CD4-positive, alpha-beta T cell (primary cell): ENCODE results near the gene GABARAP. TPM values are rescaled to one million over a fixed set of nuclear protein-coding genes. Genes with fewer than 3 reads are reported as not detected.

ENCODE experiments used
- ATAC-seq: fragments of 200-7000 bp; cut with Tn5 transposase; one replicate; pipeline ENCODE4 v1.10.0; 2022; ENCODE audit warnings: mild to moderate bottlenecking; ENCODE audit not compliant: poor library complexity
- CTCF ChIA-PET: fragments of 350-600 bp; sonication (Branson Sonifier 250); formaldehyde crosslinking; loops from one replicate; lab custom pipeline; 2021; ENCODE audit warnings: antibody characterized with exemption, inconsistent platforms; lab: Charles Lee
- POLR2A ChIA-PET: fragments of 350-600 bp; sonication (Branson Sonifier 250); formaldehyde crosslinking; loops from one replicate; lab custom pipeline; 2021; ENCODE audit warnings: antibody characterized with exemption, inconsistent platforms; lab: Charles Lee
- DNase-seq, 14 experiments: peaks; one replicate each; pipeline ENCODE4 v3.0.0-alpha.2; 2013 to 2020; ENCODE audit warnings: mixed read lengths in 2 of 14
- H3K27ac ChIP-seq, 2 donors: one replicate each; pipeline versions ENCODE4 v1.5.1 to v1.7.0; 2013; ENCODE audit warnings: low read length in 2 of 2, low read depth in 1 of 2, mild to moderate bottlenecking in 1 of 2
- H3K27me3 ChIP-seq, 2 experiments: 1 replicate in 1 of 2; 2 replicates in 1 of 2; pipeline versions ENCODE4 v1.6.1 to v1.7.0; 2013; ENCODE audit warnings: low read length in 2 of 2, control low read depth in 1 of 2, mild to moderate bottlenecking in 1 of 2, moderate library complexity in 1 of 2; ENCODE audit not compliant: insufficient read depth in 2 of 2, control insufficient read depth in 1 of 2
- H3K36me3 ChIP-seq: one replicate; pipeline ENCODE4 v1.6.1; 2013; ENCODE audit warnings: low read length, control low read depth; ENCODE audit not compliant: insufficient read depth
- H3K4me1 ChIP-seq: one replicate; pipeline ENCODE4 v1.6.1; 2013; ENCODE audit warnings: low read length, control low read depth; ENCODE audit not compliant: insufficient read depth
- H3K4me3 ChIP-seq: one replicate; pipeline ENCODE4 v1.5.1; 2013; ENCODE audit warnings: mild to moderate bottlenecking, low read length, moderate library complexity
- H3K9me3 ChIP-seq, 2 experiments: 1 replicate in 1 of 2; 2 replicates in 1 of 2; pipeline versions ENCODE4 v1.6.1 to v1.7.0; 2013; ENCODE audit warnings: low read length in 2 of 2, mild to moderate bottlenecking in 2 of 2, control low read depth in 1 of 2, moderate library complexity in 1 of 2; ENCODE audit not compliant: control insufficient read depth in 1 of 2, insufficient read depth in 1 of 2
- H3K27ac Mint-ChIP-seq: one replicate; pipeline ENCODE4 v1.8.0; 2020; ENCODE audit warnings: mixed read lengths
- H3K27me3 Mint-ChIP-seq: one replicate; pipeline ENCODE4 v1.8.0; 2021; ENCODE audit warnings: mixed read lengths
- H3K36me3 Mint-ChIP-seq: one replicate; pipeline ENCODE4 v1.8.0; 2021; ENCODE audit warnings: low read depth, mixed read lengths
- H3K4me1 Mint-ChIP-seq: one replicate; pipeline ENCODE4 v1.8.0; 2021; ENCODE audit warnings: low read depth, mixed read lengths
- H3K4me3 Mint-ChIP-seq: one replicate; pipeline ENCODE4 v1.8.0; 2020; ENCODE audit warnings: mild to moderate bottlenecking, mixed read lengths
- H3K9me3 Mint-ChIP-seq: one replicate; pipeline ENCODE4 v1.8.0; 2020; ENCODE audit warnings: mixed read lengths
- intact Hi-C, 2 experiments: fragments of 100-400 bp; cut with DNase I in 1 of 2; cut with micrococcal nuclease in 1 of 2; formaldehyde crosslinking; loops; one replicate each; pipeline versions ENCODE4 v1.15.1 to v1.9.0; 2023 to 2025; cut with DNase I, micrococcal nuclease
- total RNA-seq, 174 experiments: library from RNA in 2 of 174; stranded (reverse) in 2 of 174; gene quantifications; one replicate each; pipeline ENCODE4 v1.2.3 and lab custom pipeline; 2021 to 2026
- TF ChIP-seq, protein P1 (sequence below): fragments of 200-600 bp; IDR thresholded peaks from one replicate; pipeline ENCODE4 v1.8.0; 2022; ENCODE audit warnings: antibody characterized with exemption, mild to moderate bottlenecking

Gene GABARAP
- total RNA-seq, 2 experiments from 2014 or later, result 182 to 195 TPM

DNA sequence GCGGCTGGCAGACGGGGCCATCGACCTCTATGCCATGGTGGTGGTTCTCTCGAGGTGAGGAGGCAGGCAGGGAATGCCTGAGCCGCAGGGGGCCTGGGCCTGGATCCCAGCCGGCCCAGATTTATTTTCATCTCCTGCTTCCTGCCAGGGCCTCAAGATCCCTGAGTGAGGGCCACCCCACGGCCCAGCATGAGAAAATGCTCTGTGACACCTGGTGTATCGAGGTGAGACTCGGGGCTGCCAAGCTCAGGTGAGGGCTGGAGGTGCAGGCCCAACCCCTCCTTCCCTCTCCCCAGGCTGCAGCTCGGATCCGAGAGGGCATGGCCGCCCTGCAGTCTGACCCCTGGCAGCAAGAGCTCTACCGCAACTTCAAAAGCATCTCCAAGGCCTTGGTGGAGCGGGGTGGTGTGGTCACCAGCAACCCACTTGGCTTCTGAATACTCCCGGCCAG, 17.6 kb downstream of the GABARAP start:
- Mint-ChIP-seq H3K9me3 (no peaks in the 10 kb centered on the region), H3K27me3 (no peaks in the 10 kb centered on the region), H3K27ac (no peak overlapping the region), H3K4me3 (no peak overlapping the region), H3K36me3 (peaks cover 57% of the 10 kb centered on the region), H3K4me1 (peaks cover 18% of the 10 kb centered on the region)
- Histone ChIP-seq H3K4me1 (peaks cover 18% of the 10 kb centered on the region), H3K4me3 (no peak overlapping the region), H3K9me3 (no peaks in the 10 kb centered on the region), H3K27me3 (no peaks in the 10 kb centered on the region), H3K36me3 (peaks cover 75% of the 10 kb centered on the region), H3K27ac (no peak overlapping the region)
- TF ChIP-seq, protein P1, sequence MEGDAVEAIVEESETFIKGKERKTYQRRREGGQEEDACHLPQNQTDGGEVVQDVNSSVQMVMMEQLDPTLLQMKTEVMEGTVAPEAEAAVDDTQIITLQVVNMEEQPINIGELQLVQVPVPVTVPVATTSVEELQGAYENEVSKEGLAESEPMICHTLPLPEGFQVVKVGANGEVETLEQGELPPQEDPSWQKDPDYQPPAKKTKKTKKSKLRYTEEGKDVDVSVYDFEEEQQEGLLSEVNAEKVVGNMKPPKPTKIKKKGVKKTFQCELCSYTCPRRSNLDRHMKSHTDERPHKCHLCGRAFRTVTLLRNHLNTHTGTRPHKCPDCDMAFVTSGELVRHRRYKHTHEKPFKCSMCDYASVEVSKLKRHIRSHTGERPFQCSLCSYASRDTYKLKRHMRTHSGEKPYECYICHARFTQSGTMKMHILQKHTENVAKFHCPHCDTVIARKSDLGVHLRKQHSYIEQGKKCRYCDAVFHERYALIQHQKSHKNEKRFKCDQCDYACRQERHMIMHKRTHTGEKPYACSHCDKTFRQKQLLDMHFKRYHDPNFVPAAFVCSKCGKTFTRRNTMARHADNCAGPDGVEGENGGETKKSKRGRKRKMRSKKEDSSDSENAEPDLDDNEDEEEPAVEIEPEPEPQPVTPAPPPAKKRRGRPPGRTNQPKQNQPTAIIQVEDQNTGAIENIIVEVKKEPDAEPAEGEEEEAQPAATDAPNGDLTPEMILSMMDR, result no peak
- ChIA-PET POLR2A (interaction anchor here (13.1 kb wide), 1 partner anchor 13 kb away, joined by 234 read pairs; the partner anchor contains the start of genes DVL2, GABARAP and PHF23), CTCF (no interaction called here)
- no peak for DNase-seq
- ATAC-seq, result no peak
- intact Hi-C loops, result loop anchor here in 1 of 2 experiments (5.0 kb wide), 1 partner anchor 83 kb away; the partner anchor contains the start of gene EIF5A

DNA sequence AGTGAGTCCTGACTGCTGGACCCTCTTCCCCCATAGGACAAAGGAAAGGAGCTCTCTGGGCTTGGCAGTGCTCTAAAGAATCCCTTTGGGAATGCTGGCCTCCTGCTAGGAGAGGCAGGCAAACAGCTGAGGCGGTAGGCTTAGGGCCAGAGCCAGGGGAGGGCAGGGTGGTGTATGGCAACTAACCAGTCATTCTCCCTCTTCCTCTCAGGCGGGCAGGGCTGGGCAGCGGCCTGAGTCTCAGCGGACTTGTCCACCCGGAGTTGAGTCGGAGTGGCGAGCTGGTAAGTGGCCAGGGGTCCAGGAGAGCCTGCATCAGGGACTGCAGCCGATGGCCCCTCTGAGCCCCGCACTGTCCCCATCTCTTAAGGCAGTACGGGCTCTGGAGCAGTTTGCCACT, 18.1 kb downstream of the GABARAP start:
- DNase-seq, result no peak
- H3K27ac ChIP-seq, result no peak overlapping the region
- ATAC-seq, result no peak
- H3K9me3 Mint-ChIP-seq, result no peaks in the 10 kb centered on the region
- H3K27me3 Mint-ChIP-seq, result no peaks in the 10 kb centered on the region
- no peaks in the 10 kb centered on the region for H3K27me3 ChIP-seq
- TF ChIP-seq, protein P1, result no peak
- H3K4me1 Mint-ChIP-seq, result peaks cover 22% of the 10 kb centered on the region
- H3K4me3 Mint-ChIP-seq, result no peak overlapping the region
- no peak overlapping the region for H3K27ac Mint-ChIP-seq
- peaks cover 51% of the 10 kb centered on the region for H3K36me3 Mint-ChIP-seq
- intact Hi-C loops, result loop anchor here in 1 of 2 experiments (5.0 kb wide), 1 partner anchor 83 kb away; the partner anchor contains the start of gene EIF5A
- H3K4me1 ChIP-seq, result peaks cover 24% of the 10 kb centered on the region
- peaks cover 69% of the 10 kb centered on the region for H3K36me3 ChIP-seq
- H3K4me3 ChIP-seq, result no peak overlapping the region
- POLR2A ChIA-PET, result interaction anchor here (13.1 kb wide), 1 partner anchor 14 kb away, joined by 234 read pairs; the partner anchor contains the start of genes DVL2, GABARAP and PHF23
- H3K9me3 ChIP-seq, result no peaks in the 10 kb centered on the region
- CTCF ChIA-PET, result no interaction called here

DNA sequence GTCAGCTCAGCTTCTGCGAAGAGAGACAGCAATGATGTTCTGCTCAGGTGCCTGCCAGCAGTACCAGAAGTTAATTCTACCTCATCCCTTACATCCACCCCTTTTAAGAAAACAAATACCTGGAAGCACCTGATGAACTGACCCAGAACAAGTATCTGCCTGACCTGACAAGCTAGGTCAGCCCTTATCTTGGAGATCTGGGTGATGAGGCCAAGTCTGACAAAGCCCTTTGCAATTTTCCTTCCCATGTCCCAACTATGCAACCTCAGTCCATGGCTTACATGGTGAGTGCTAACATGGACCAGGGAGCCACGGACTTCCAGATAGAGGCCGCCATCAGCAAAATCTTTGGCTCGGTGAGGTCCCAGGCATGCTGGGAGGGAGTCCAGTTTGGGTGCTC, 18.9 kb downstream of the GABARAP start:
- peaks cover 43% of the 10 kb centered on the region for H3K36me3 Mint-ChIP-seq
- H3K27ac ChIP-seq, result no peak overlapping the region
- no peaks in the 10 kb centered on the region for H3K27me3 Mint-ChIP-seq
- no peaks in the 10 kb centered on the region for H3K9me3 ChIP-seq
- H3K36me3 ChIP-seq, result peaks cover 63% of the 10 kb centered on the region
- peaks cover 31% of the 10 kb centered on the region for H3K4me1 ChIP-seq
- no peak overlapping the region for H3K4me3 ChIP-seq
- peak overlapping the region; percentile 34 for H3K4me3 Mint-ChIP-seq
- H3K27ac Mint-ChIP-seq, result no peak overlapping the region
- ATAC-seq (no peak), DNase-seq (no peak)
- TF ChIP-seq, protein P1, result no peak
- intact Hi-C loops, result loop anchor here in 1 of 2 experiments (5.0 kb wide), 1 partner anchor 84 kb away; the partner anchor contains the start of gene EIF5A
- ChIA-PET POLR2A (interaction anchor here (1.5 to 13.1 kb wide), 2 partner anchors 14 to 113 kb away, joined by 3 to 234 read pairs; partner anchors contain the start of genes ACAP1, DVL2, GABARAP and PHF23), CTCF (no interaction called here)
- peaks cover 29% of the 10 kb centered on the region for H3K4me1 Mint-ChIP-seq
- no peaks in the 10 kb centered on the region for H3K9me3 Mint-ChIP-seq
- H3K27me3 ChIP-seq, result no peaks in the 10 kb centered on the region
